Activated CD4-positive, CD25-positive, alpha-beta regulatory T cell treated with anti-CD3 and anti-CD28 coated beads, Interleukin-2, amount 50 U/mL, for 16 hours (primary cell): ENCODE measurements around the gene STK24.

Source experiments
- DNase-seq: peaks from one replicate; pipeline ENCODE4 v3.0.0-alpha.2; 2020; ENCODE audit warnings: low read depth, low spot score

Gene STK24

GRCh38 chr13:98512774-98513665 lies 63.9 kb downstream of the STK24 start:
- no peak for DNase-seq

DNA sequence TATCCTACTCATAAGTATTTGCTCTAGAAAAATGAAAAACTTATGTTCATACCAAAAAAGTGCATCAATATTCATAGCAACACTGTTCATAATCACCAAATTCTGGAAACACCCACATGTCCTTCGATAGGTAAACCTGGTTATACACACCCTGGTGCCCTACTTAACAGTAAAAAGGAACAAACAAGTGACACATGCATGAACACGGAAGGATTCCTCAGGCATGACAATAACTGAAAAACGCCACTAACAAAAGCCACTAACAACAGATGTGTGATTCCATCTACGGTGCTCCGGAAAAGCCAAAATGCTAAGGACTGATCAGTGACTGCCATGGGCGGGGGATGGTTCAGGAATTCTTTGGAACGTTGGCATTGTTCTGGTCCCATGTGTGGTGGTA lies 65.5 kb downstream of the STK24 start:
- no peak for DNase-seq

GRCh38 chr13:98510156-98510509 lies 66.8 kb downstream of the STK24 start:
- no peak for DNase-seq

DNA sequence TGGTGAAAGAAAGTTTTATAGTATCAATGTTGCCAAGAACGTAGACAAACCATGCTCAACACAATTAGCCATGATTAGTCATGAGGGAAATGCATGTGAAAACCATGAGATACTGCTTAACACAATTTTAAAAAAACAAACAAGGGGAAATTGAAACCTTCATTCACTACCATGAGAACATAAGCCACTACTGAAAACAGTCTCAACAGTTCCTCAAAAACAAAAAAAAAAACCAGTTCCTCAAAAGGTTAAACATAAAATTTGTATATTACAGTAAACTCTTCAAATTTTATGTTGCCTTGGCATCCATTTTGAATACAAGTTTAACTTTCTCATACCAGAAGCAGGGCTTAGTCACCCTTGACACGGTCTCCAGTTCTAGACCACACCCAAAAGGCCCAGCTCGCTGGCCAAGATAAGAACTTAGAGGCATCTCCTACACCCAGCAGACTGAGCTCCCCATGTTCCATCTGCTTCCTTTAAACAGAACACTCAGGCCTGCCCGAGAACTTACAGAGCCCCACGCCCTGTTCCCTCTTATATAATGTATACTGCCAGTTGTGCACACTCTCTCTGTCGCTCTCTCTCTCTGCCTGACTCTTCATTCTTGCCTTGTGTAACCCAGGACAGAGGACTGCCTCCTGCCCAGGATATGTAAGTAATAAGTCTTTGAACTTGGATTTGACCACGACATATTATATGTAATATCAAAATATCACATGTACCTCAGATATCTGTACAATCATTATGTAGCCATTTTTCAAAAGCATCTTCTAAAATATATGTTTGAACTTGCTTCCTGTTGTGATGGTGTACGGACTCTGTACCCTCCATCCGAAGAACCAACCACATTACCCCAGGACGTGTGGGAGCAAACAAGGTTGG lies 67.4 kb downstream of the STK24 start:
- DNase-seq = no peak

GRCh38 chr13:98508685-98509084 lies 68.2 kb downstream of the STK24 start:
- no peak for DNase-seq

GRCh38 chr13:98508280-98508679 lies 68.6 kb downstream of the STK24 start:
- DNase-seq = no peak

GRCh38 chr13:98507282-98507797 lies 69.6 kb downstream of the STK24 start:
- DNase-seq = no peak

GRCh38 chr13:98506728-98507230 lies 70.1 kb downstream of the STK24 start:
- DNase-seq = no peak

GRCh38 chr13:98506322-98506721 lies 70.6 kb downstream of the STK24 start:
- DNase-seq = no peak

DNA sequence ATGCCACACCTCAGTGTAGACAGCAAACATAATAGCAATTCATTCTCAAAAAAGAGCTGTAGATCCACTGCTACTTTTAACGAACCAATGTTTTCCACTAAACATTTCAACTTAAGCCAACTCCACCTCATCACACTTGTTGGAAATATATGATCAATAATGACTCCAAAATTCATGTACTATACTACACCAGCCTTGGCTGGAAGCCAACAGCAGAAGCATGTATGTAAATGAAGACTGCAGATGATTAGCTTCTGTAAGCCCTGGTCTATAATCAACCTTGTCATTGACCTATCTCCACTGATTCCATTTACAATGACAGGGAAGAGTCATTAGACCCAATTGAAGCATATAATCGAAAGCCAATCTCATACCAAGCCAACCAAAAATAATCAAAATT lies 71.7 kb downstream of the STK24 start:
- no peak for DNase-seq

GRCh38 chr13:98504371-98504963 lies 72.4 kb downstream of the STK24 start:
- DNase-seq = no peak

- no peak for DNase-seq
Measured at GRCh38 chr13:98504029-98504351, 72.9 kb downstream of the STK24 start.

GRCh38 chr13:98503175-98504028 lies 73.5 kb downstream of the STK24 start:
- DNase-seq = no peak

DNA sequence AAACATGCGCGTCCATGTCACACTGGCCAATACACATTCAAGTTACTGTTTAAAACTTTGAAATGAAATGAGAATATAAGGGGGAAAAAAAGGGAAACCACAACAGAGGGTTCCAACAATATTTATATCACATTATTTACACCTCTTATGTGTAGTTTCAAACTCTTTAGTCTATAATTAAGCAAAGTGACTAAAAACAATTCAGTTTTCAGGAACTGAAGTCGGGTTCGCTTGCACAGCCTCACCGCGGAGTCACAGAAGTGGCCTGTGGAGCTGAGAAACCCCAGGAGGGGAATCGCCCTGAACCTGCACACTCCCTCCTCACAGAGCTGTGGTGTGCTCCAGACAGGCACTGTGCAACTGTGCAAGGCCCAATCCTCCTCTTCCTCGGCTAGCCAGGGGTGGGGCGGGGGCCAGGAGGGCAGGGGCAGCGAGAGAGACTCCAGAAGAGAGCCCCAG lies 75.9 kb downstream of the STK24 start:
- no peak for DNase-seq

GRCh38 chr13:98496966-98497365 lies 79.9 kb downstream of the STK24 start:
- no peak for DNase-seq

DNA sequence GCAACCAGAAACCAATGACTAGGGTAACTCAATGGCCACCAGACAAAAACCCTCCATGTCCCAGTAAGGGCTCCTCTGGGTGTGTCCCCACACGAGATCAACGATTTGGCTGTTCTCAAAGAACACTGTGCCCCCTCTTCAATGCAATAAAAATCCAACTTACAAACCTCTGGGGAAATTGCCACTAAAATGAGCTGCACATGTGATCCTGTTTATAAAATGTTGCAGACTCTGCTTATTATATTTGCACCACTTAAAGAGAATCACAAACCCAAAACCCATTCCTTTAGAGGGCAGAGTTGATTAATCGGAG lies 80.5 kb downstream of the STK24 start:
- DNase-seq = no peak

- DNase-seq = no peak
Measured at GRCh38 chr13:98495627-98496478, 81.1 kb downstream of the STK24 start.

- no peak for DNase-seq
Measured at GRCh38 chr13:98494769-98495168, 82.1 kb downstream of the STK24 start.

DNA sequence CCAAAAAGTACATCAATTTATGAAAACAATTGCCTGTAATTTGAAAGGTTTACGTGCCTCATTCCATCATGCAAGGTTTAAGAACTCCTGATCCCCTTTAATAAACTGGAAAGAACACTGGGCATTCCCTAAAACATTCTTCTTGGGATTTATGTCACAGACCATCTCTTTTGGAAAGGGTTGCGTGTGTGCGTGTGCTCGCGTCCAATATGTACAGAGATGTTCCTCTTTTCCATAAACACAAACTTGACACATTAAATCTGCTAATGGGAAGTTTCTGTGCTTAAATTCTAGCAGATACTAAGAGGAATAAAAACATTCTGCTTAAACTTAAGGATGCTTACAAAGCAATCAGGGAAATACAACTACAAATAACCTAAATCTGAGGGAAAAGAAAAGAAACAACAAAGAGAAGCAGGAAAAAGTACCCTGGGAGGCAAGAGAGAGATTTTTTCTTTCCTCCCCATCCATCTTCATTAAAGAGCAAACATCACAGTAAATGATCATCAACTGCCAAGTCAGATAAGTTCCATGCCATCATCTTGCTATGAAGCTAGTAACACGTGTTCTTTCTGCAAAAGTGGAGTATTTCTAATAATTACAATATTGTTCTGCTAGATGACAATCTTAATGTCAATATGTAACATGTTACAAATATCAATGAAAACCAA lies 83.7 kb downstream of the STK24 start:
- no peak for DNase-seq
